Retinal pigment epithelial cell (primary cell): Measurements from ENCODE around the gene MISP.

Source experiments
- DNase-seq: peaks from one replicate; pipeline ENCODE4 v3.0.0-alpha.2; 2010; ENCODE audit warnings: low read depth
- H3K4me3 ChIP-seq: 2 replicates; pipeline ENCODE4 v1.5.1; 2011; ENCODE audit warnings: mild to moderate bottlenecking, low read length, control low read depth, moderate library complexity
- TF ChIP-seq, protein P1 (sequence below): conservative IDR thresholded peaks from 2 replicates; pipeline ENCODE4 v1.5.1; 2011; ENCODE audit warnings: low read depth, low read length, control low read depth, inconsistent platforms

MISP gene

DNA sequence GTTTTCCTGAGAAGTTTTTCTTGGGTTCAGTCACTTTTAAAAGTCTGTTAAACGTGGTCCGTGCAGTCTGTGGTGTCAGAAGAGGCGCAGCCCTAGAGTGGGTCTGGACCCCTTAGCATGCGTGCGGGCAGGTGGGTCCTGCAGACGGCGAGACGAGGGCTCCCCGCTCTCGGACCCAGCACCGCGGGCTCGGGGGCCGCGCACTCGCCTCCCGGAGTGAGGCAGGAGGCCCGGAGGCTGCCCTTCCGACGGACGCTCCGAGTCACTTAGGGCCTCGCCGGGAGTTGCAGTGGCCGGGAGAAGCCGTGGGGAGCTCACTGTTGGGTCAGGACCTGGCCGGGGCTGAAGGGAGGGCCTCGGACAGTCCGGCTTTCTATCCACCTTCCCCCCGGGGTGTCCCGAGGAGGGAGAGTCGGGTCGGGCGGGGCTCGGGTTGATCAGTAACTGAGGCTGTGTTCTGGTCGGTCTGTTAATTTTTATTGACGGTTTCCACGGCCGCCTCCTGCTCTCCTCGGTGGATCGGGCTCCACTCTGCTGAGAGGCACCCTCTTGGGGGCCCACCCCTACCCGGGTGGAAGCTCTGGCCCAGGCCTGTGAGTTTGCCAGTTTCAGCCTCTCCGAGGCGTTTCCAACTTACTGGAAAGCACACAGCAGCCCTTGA is 47.6 kb downstream of the MISP start:
- H3K4me3 ChIP-seq, result peak overlapping the region; percentile 92
- no peak for DNase-seq
- TF ChIP-seq, protein P1, sequence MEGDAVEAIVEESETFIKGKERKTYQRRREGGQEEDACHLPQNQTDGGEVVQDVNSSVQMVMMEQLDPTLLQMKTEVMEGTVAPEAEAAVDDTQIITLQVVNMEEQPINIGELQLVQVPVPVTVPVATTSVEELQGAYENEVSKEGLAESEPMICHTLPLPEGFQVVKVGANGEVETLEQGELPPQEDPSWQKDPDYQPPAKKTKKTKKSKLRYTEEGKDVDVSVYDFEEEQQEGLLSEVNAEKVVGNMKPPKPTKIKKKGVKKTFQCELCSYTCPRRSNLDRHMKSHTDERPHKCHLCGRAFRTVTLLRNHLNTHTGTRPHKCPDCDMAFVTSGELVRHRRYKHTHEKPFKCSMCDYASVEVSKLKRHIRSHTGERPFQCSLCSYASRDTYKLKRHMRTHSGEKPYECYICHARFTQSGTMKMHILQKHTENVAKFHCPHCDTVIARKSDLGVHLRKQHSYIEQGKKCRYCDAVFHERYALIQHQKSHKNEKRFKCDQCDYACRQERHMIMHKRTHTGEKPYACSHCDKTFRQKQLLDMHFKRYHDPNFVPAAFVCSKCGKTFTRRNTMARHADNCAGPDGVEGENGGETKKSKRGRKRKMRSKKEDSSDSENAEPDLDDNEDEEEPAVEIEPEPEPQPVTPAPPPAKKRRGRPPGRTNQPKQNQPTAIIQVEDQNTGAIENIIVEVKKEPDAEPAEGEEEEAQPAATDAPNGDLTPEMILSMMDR, result no peak

DNA sequence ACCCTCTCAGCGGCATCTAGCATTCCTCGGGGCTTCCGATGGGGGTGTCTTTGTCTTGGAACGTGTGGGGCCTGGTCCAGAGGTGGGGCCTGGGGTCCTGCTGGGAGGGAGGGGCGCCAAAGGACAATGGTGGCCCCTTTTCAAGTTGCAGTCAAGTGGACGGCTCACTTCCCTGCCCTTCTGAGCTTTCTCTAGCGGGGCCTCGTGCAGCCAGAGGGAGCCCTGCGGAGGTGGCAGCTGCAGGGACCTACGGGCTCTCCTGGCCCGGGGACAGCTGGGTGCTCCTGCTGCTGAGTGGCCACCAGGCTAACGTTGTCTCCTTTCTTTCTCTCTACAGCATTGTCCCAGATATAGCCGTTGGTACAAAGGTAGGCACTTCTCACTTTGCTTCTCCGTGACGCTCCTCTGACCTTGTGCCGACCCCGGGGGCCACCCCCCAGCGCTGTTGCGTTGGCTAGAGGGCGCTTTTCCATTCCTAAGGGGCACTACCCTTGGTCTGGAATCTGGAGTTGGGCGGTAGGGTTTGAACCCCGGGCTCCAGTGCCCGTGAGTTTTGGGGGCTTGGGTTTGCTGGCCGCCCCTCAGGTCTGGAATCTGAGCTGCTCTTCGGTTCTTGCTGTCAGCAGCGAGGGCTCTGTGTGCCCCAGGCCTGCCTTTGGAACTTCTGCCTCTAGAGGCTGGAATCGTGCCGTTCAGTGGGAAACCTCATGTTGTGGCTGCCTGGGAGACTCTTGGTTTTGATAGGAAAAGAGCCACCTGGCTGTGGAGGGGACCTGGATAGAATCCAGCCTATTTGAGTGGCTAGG is 48.4 kb downstream of the MISP start:
- peak overlapping the region; percentile 92 for H3K4me3 ChIP-seq
- no peak for DNase-seq
- TF ChIP-seq, protein P1, result peak; percentile 0

DNA sequence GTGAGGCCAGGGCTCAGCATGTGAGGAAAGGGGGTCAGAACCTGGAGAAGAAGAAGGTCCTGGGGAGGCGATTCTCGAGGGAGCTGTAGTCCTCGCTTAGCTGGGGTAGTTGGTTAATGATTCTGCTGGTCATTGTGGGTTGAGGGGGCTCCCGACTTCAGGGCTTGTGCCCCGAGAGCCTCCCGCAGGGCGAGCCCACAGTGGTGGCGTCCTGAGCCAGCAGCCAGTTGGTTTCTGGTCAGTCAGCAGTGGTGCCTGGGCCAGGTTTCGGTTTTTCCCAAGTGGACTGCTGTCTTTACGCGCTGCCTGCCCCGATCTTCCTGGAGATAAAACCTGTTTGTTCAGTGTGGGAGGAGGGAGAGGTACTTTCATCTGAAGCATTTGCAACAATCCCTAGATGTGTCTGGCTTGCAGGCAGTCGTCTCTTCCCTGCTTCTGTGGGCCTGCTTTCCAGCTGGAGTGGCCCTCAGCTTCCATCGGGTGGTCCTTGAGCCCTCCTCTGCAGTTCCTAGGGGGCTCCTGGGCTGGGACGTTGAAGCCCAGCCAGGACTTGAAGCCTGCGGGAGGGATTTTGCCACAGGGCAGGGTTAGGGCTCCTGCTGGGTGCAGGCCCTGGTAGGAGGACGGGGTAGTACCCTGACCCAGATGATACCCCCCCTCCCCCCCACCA is 49.6 kb downstream of the MISP start:
- H3K4me3 ChIP-seq, result peak overlapping the region; percentile 36
- no peak for DNase-seq
- TF ChIP-seq, protein P1, result no peak

DNA sequence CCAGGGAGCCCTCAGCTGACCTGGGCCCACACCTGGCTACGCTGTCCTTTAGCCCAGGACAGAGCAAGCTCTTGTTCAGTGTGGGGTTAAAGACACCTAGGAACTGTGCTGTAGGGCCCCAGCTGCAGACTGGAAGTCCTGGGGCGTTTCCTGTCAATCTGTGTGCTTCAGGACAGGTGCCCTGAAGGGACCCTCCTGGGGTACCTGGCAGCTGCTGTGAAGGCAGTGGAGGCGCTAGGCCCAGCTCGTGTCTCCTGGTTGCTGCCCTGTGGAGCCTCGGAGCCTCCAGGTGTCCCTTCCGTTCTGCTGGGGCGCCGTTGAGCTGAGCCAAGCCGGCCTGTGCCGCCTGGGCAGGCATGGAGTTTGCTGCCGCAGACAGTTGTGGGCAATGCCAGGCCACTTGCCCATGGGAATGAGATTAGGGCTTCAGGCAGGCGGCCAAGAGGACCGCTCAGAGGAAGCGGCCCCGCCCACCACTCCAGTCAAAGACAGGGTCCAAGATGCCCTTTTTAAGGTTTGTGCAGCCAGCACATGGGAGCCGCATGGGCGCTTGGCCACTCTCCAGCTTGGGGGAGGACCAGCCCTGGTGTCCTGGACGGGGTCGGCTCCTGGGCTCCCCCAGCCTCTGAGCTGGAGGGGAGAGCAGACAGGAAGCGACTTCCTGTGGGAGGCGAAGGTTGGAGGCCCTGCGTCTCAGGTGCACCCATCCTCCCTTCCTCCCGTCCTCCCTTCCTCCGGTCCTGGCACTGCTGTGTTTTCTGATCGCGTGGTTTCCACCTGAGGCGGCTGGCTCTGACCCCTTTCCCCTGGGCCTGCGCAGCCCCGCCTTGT is 50.3 kb downstream of the MISP start:
- DNase-seq, result peak; percentile 54
- TF ChIP-seq, protein P1, result no peak
- peak overlapping the region; percentile 36 for H3K4me3 ChIP-seq

DNA sequence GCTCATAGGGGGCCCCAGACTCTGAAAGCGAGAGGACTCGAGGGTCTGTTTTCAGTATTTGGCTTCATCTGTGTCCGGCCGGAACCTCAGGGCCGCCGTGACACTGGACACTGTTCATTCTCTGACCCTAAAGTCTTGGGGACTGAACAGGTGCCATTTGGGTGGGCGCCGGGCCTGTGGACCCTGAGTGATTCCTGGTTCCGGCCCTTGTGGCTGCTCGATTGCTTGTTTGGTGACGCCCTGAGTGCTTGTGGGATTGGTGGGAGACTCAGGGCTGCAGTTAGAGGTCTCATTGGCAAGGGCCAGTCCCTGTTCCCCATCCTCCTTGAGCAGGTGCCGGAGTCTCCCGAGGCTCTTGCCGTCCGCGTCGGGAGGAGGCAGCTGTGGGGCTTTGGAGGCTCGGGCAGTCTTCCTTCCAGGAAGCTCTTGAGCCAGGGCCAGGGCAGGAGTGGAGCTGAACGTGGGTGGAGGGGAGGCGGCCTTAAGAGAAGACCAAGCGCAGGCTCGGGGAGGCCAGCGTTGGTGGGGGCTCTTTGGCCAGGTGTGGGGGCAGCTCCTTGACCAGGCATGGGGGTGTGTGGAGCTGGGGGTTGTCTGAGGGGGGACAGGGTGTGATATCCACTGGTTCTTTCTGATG is 51.1 kb downstream of the MISP start:
- DNase-seq, result no peak
- H3K4me3 ChIP-seq, result peak overlapping the region; percentile 36
- TF ChIP-seq, protein P1, result no peak

DNA sequence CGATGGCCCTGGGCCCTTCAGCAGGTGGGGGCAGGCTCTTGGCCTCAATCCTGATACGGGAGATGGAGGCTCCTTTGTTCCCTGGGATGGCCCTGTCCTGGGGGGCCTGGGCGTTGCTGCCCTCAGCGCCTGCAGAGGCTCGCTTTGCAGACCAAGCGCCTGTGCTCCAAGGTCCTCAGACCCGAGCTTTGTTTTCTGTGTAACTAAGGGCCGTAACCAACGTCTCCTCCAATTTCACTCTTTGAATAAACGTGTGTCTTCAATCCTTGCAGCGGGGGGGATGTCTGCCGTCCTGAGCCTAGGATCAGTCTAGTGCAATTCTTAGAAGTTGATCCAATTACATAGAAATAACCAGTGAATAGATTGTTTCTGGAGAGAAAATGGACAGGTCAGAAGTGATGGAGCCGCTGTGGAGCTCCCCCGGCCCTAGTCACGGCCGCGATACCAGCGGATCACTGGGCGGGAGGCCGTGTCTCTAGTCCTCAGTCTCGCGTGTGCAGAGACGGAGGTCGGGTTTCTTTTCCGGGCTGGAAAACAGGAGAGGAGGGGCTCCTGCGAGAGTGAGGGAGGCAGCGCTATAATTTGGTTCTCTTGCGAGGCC is 51.7 kb downstream of the MISP start:
- DNase-seq, result no peak
- TF ChIP-seq, protein P1, result no peak
- no peak overlapping the region for H3K4me3 ChIP-seq
